ENCODE results near the gene H6PD.

DNA sequence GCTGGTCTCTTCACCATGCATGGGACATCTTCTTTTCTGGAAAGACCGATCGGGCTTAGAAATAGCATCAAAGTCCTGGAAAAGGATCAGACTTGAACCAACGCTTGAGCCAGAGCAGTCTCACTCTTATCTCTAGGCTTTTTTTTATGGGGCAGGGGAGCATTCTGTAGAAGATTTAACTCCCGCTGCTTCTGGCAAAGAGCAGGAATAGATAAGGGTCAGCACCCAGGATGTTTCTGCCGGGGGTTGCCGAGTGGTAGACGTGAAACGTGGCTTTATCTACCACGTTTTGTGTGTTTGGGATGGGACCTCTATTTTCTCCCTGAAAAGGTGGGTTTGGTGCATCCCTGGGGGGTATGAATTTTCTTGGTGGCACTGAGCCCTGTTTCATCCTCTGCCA, 76.9 kb downstream of the H6PD start:
- TF ChIP-seq, protein P1, sequence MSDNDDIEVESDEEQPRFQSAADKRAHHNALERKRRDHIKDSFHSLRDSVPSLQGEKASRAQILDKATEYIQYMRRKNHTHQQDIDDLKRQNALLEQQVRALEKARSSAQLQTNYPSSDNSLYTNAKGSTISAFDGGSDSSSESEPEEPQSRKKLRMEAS (IDR thresholded peaks at IDR 0.05; ENCODE audit: insufficient read depth, insufficient read length): no peak
- TF ChIP-seq POLR2AphosphoS5 (IDR thresholded peaks at IDR 0.05; ENCODE audit: insufficient read depth, low read depth, low read length): no peak
- TF ChIP-seq POLR2A (IDR thresholded peaks at IDR 0.05; ENCODE audit: low read depth, low read length): no peak
- TF ChIP-seq, protein P2, sequence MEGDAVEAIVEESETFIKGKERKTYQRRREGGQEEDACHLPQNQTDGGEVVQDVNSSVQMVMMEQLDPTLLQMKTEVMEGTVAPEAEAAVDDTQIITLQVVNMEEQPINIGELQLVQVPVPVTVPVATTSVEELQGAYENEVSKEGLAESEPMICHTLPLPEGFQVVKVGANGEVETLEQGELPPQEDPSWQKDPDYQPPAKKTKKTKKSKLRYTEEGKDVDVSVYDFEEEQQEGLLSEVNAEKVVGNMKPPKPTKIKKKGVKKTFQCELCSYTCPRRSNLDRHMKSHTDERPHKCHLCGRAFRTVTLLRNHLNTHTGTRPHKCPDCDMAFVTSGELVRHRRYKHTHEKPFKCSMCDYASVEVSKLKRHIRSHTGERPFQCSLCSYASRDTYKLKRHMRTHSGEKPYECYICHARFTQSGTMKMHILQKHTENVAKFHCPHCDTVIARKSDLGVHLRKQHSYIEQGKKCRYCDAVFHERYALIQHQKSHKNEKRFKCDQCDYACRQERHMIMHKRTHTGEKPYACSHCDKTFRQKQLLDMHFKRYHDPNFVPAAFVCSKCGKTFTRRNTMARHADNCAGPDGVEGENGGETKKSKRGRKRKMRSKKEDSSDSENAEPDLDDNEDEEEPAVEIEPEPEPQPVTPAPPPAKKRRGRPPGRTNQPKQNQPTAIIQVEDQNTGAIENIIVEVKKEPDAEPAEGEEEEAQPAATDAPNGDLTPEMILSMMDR (IDR thresholded peaks at IDR 0.05; ENCODE audit: extremely low read depth in 1 of 2, insufficient read depth in 1 of 2, low read depth in 1 of 2, low read length in 2 of 2): no peak
- TF ChIP-seq EZH2 (IDR thresholded peaks at IDR 0.05; ENCODE audit: borderline replicate concordance, low read depth, low read length, severe bottlenecking): no peak
- no peak for TF ChIP-seq MYC (IDR thresholded peaks at IDR 0.05; ENCODE audit: low read depth, low read length)
- no peak for TF ChIP-seq JUN (IDR thresholded peaks at IDR 0.05; ENCODE audit: borderline replicate concordance, insufficient read depth, insufficient read length, low read depth)
